OCI-LY7 (cell line): Measurements from ENCODE around the gene FADS3.

Source experiments
- EZH2phosphoT487 ChIP-seq: fragments of 200-600 bp; sonication (generic); IDR thresholded peaks from 2 replicates; pipeline ENCODE4 v1.6.1; 2018; ENCODE audit warnings: low read depth, borderline replicate concordance, mild to moderate bottlenecking, mixed run types, antibody characterized with exemption, low read length, moderate library complexity, mixed read lengths
- TF ChIP-seq, protein P1 (sequence below): fragments of 200-600 bp; sonication (generic); conservative IDR thresholded peaks from 2 replicates; pipeline ENCODE4 v1.5.1; 2014; ENCODE audit warnings: mild to moderate bottlenecking, antibody characterized with exemption, low read length, moderate library complexity, mixed read lengths

GRCh38 chr11:61901397-61901796 is 10.1 kb upstream of the FADS3 start:
- no peak for TF ChIP-seq EZH2phosphoT487
- TF ChIP-seq, protein P1, sequence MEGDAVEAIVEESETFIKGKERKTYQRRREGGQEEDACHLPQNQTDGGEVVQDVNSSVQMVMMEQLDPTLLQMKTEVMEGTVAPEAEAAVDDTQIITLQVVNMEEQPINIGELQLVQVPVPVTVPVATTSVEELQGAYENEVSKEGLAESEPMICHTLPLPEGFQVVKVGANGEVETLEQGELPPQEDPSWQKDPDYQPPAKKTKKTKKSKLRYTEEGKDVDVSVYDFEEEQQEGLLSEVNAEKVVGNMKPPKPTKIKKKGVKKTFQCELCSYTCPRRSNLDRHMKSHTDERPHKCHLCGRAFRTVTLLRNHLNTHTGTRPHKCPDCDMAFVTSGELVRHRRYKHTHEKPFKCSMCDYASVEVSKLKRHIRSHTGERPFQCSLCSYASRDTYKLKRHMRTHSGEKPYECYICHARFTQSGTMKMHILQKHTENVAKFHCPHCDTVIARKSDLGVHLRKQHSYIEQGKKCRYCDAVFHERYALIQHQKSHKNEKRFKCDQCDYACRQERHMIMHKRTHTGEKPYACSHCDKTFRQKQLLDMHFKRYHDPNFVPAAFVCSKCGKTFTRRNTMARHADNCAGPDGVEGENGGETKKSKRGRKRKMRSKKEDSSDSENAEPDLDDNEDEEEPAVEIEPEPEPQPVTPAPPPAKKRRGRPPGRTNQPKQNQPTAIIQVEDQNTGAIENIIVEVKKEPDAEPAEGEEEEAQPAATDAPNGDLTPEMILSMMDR = 0 out of 2 replicates have a peak, but pooled peaks have one; percentile 22
